Activated CD8-positive, alpha-beta memory T cell treated with anti-CD3 and anti-CD28 coated beads, Interleukin-2, amount 50 U/mL, for 1 hour (primary cell): Measurements from ENCODE around the gene IL4R.
"Not testable (repeated sequence)": the region's sequence is repeated elsewhere in the genome, so short reads cannot be mapped to it uniquely, and the experiment has no call there.

Experiments used
- DNase-seq: peaks from one replicate; pipeline ENCODE4 v3.0.0-alpha.2; 2020; ENCODE audit errors: extremely low read depth

Gene IL4R

DNA sequence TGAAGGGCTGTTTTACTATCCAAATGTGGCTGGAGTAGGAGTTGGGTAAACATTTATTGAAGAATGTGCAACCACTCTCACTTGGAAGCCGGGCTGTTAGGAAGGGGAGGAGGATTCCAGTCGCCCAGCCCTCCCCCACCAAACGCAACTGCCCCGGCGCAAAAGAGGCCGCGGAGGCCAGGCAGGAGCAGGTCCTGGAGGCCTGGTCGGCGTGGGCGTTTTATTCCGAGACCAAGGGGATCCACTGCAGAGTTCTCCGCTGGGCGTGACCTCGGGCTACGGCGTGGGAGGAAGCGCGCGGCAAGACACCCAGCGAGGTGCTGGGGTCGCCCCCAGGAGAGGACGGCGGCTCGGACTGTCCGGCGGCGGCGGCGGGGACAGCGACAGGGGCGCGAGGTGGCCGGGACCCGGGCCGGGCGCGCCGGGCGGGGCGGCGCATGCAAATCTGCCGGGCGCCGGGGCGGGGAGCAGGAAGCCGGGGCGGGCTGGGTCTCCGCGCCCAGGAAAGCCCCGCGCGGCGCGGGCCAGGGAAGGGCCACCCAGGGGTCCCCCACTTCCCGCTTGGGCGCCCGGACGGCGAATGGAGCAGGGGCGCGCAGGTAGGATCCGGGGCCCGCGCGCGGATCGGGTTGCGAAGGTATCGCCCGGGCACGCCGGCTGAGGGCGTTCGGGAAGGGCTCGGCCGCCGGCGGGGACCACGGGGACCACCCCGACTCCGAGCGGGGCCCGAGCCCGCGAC lies at the start of gene IL4R:
Gene IL4R, plus strand, starts transcription at position 553 of the 739 bp plus-strand sequence. CDS start 26,230 bp downstream, outside the sequence.
- DNase-seq = no peak

- DNase-seq = no peak
Measured at GRCh38 chr16:27264151-27264550, 49.6 kb upstream of the IL4R start.

- DNase-seq = no peak
Measured at GRCh38 chr16:27265982-27266381, 47.8 kb upstream of the IL4R start.

DNA sequence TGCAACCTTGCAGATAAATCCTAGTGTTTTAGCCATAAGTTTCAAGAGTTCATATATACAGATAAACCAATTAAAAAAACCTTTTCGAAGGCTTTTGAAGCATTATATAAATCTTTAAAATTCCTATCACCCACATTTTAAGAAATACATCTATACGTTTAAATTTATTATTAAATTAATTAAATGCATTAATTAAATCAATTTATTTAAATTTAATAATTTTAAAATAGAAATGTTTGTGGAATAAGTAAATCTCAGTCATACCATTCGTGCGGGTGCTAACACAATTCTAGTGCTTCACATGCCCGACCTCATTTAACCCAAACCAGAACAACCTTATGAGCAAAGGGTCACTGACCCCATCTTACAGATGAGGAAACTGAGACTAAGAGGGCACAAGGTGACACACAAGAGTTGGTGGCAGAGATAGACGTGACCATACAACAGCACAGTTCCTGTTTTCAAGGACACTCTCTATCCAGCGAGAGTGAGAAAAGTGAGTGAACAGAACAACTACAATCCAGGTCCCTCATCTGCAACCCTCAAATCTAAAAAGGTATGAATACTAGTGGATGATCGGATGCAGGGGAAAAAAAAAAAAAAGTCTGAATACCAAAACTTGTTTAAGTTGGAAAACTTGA lies 46.6 kb upstream of the IL4R start:
- DNase-seq = no peak

GRCh38 chr16:27268376-27269299 lies 45.1 kb upstream of the IL4R start, which contains the start of gene NSMCE1:
NSMCE1 (minus strand) TSS chr16:27268772; CDS start chr16:27257570, 11,202 bp downstream.
- DNase-seq = peak; percentile 90

GRCh38 chr16:27269300-27270150 lies 44.2 kb upstream of the IL4R start:
- DNase-seq = no peak

DNA sequence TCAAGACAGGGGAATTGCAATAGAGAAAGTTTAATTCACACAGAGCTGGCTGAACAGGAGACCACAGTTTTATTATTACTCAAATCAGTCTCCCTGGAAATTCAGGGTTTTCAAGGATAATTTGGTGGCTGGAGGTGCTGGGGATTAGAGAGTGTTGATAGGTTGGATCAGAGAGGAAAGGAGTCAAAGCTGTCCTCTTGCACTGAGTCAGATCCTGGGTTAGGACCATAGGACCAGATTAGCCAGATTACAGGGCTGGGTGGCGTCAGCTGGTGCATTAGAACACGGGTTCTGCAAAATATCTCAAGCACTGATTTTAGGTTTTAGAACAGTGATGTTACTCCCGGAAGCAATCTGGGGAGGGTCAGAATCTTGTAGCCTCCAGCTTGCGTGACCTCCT lies 43.4 kb upstream of the IL4R start:
- no peak for DNase-seq

DNA sequence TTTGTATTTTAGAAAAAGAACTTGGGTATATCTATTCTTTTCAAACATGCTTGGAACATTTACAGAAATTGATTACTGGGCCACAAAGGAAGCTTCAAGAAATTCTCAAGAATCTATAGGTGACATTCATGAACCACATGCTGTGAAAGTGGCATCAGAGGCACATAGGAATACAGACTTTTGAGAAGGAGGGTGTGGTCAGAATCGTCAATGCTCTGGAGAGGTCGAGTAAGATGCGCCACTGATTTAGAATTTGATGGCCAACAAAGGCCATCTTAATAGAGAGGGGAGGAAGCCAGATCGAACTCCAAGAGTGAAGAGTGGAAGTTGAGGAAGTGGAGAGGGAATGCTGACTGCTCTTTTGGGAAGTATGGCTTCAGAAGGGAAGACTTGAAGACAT lies 41.7 kb upstream of the IL4R start:
- DNase-seq = no peak

DNA sequence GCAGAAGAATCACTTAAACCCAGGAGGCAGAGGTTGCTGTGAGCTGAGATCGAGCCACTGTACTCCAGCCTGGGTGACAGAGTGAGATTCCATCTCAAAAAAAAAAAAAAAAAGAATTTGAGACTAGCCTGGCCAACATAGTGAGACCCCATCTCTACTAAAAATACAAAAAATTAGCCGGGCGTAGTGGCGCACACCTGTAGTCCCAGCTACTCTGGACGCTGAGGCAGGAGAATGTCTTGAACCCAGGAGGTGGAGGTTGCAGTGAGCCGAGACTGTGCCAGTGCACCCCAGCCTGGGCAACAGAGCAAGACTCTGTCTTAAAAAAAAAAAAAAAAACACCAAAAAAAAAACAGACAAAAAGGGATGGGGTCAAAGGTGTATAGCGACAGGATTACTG lies 41.1 kb upstream of the IL4R start:
- not testable (repeated sequence) for DNase-seq

DNA sequence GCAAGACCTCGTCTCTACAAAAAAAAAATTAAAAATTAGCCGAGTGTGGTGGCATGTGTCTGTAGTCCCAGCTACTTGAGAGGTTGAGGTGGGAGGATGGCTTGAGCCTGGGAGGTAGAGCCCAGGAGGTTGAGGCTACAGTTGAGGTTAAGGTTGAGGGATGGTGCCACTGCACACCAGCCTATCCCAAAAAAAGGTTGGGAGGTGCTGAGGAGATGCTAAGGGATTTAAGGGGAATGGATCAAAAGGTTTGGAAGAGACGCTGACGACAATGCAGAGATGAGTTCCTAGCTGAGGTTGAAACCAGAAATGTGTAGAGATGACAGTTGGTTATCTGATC lies 40.5 kb upstream of the IL4R start:
- no peak for DNase-seq

- no peak for DNase-seq
Measured at GRCh38 chr16:27273670-27274423, 39.9 kb upstream of the IL4R start.

DNA sequence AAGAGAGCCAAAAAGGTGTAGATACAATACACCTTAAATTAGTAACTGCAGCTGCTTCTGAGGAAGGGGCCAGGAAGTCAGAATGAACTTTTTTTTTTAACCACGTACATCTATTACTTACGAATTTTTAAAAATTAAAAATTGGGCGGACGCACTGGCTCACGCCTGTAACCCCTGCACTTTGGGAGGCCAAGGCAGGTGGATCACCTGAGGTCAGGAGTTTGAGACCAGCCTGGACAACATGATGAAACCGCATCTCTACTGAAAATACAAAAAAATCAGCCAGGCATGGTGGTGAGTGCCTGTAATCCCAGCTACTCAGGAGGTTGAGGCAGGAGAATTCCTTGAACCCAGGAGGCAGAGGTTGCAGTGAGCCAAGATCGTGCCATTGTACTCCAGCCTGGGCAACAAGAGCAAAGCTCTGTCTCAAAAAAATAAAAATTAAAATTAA lies 39.3 kb upstream of the IL4R start:
- DNase-seq = not testable (repeated sequence)

GRCh38 chr16:27275394-27275793 lies 38.4 kb upstream of the IL4R start:
- DNase-seq = no peak

- DNase-seq = no peak
Measured at GRCh38 chr16:27281243-27281642, 32.5 kb upstream of the IL4R start.

GRCh38 chr16:27284865-27285675 lies 28.7 kb upstream of the IL4R start:
- DNase-seq = no peak

GRCh38 chr16:27285676-27286196 lies 28.0 kb upstream of the IL4R start:
- DNase-seq = no peak

GRCh38 chr16:27286451-27286850 lies 27.3 kb upstream of the IL4R start:
- DNase-seq = no peak

DNA sequence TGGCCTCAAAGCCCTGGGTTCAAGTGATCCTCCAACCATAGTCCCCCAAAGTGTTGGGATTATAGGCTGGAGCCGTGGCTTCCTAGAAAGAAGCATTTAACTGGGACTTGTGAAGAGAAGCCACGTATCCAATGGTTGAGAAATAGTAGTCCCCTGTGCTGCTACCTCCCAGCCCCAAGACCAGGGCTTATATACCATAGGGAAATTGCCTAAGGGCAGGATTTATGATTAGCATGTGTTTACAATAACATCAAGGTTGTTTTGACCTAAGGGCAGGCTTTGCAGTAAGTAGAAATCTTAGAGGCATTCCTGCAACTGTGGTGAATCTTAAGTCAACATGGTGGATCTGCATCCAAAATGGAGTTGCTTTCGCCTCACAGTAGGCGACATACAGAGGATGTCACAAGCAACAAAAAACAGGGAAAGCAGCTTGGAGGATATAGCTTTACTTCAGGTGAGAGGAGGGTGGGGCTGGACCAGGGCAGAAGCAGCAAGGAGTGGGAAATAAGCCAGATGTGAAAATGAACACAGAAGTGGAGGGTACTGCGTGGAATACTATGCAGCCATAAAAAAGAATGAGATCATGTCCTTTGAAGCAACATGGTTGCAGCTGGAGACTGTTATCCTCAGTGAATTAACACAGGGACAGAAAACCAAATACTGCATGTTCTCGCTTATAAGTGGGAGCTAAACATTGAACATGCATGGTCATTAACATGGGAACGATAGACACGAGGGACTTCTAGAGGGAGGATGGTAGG lies 26.5 kb upstream of the IL4R start:
- no peak for DNase-seq

DNA sequence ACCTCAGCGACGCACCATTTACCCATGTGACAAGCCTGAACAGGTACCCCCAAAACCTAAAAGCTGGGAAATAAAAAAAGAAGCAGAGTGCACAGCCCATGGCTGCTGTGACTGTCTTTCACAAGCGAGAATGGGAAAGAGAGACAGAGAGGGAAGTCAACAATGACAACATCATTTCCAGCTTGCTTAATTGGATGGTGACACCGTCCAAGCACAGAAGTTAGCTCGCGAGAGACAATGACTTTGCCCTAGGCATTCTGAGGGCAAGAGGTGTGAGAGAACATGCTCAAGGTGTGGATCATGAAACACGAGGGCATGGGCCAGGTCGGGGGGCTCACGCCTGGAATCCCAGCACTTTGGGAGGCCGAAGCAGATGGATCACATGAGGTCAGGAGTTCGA lies 25.9 kb upstream of the IL4R start:
- DNase-seq = no peak
